BLaER1 (cell line): Measurements from ENCODE around the gene DEPDC5.
"Not testable (repeated sequence)": the region's sequence is repeated elsewhere in the genome, so short reads cannot be mapped to it uniquely, and the experiment has no call there.

Experiments used
- H3K27ac ChIP-seq: shearing (Covaris generic); formaldehyde crosslinking; 2 replicates; pipeline ENCODE4 v1.8.1; 2022
- H3K27me3 ChIP-seq: shearing (Covaris generic); formaldehyde crosslinking; 2 replicates; pipeline ENCODE4 v1.8.1; 2022
- H3K36me3 ChIP-seq: shearing (Covaris generic); formaldehyde crosslinking; 2 replicates; pipeline ENCODE4 v1.8.1; 2022
- H3K4me1 ChIP-seq: shearing (Covaris generic); formaldehyde crosslinking; 2 replicates; pipeline ENCODE4 v1.8.1; 2022
- H3K4me2 ChIP-seq: shearing (Covaris generic); formaldehyde crosslinking; 2 replicates; pipeline ENCODE4 v1.8.1; 2022
- H3K4me3 ChIP-seq: shearing (Covaris generic); formaldehyde crosslinking; 2 replicates; pipeline ENCODE4 v1.8.1; 2022
- H3K9ac ChIP-seq: shearing (Covaris generic); formaldehyde crosslinking; 2 replicates; pipeline ENCODE4 v1.8.1; 2022
- H3K9me3 ChIP-seq: shearing (Covaris generic); formaldehyde crosslinking; 2 replicates; pipeline ENCODE4 v1.8.1; 2022
- H4K20me1 ChIP-seq: shearing (Covaris generic); formaldehyde crosslinking; 2 replicates; pipeline ENCODE4 v1.8.1; 2022
- Cebpa-rat ChIP-seq: shearing (Covaris generic); IDR thresholded peaks from 2 replicates; pipeline ENCODE4 v1.8.1; 2022

DEPDC5 gene

GRCh38 chr22:31812977-31813605, 59.3 kb downstream of the DEPDC5 start:
- Histone ChIP-seq H3K36me3 (peaks cover 97% of the 10 kb centered on the region), H3K9ac (0 out of 2 replicates have a peak overlapping the region, but pooled peaks have one; percentile 7), H3K4me1 (peaks cover 11% of the 10 kb centered on the region), H3K27ac (no peak overlapping the region), H3K4me3 (no peak overlapping the region), H3K4me2 (0 out of 2 replicates have a peak overlapping the region, but pooled peaks have one; percentile 4), H3K27me3 (no peaks in the 10 kb centered on the region), H3K9me3 (no peaks in the 10 kb centered on the region), H4K20me1 (no peaks in the 10 kb centered on the region)
- no peak for TF ChIP-seq Cebpa-rat

DNA sequence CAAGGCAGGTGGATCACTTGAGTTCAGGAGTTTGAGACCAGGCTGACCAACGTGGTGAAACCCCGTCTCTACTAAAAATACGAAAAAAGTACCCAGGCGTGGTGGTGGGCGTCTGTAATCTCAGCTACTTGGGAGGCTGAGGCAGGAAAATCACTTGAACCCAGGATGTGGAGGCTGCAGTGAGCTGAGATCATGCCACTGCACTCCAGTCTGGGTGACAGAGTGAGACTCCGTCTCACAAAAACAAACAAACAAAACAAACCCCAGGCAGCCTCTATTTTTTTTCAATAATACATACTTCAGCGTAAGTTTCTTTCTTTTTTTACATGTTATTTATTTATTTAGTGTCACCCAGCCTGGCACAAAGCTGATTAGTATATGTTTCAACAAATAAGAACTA, 60.1 kb downstream of the DEPDC5 start:
- H3K9ac ChIP-seq, H3K27me3 ChIP-seq, H3K9me3 ChIP-seq, H3K4me3 ChIP-seq, H4K20me1 ChIP-seq, H3K27ac ChIP-seq, H3K4me2 ChIP-seq: not testable (repeated sequence)
- Histone ChIP-seq H3K4me1 (peaks cover 19% of the 10 kb centered on the region), H3K36me3 (peaks cover 97% of the 10 kb centered on the region)

GRCh38 chr22:31814942-31815341, 61.1 kb downstream of the DEPDC5 start:
- Histone ChIP-seq H3K4me1 (peaks cover 21% of the 10 kb centered on the region), H3K9me3 (no peaks in the 10 kb centered on the region), H3K27ac (no peak overlapping the region), H3K27me3 (no peaks in the 10 kb centered on the region), H3K4me2 (no peak overlapping the region), H3K36me3 (peaks cover 97% of the 10 kb centered on the region), H3K9ac (no peak overlapping the region), H4K20me1 (no peaks in the 10 kb centered on the region), H3K4me3 (no peak overlapping the region)
- TF ChIP-seq Cebpa-rat, result no peak

DNA sequence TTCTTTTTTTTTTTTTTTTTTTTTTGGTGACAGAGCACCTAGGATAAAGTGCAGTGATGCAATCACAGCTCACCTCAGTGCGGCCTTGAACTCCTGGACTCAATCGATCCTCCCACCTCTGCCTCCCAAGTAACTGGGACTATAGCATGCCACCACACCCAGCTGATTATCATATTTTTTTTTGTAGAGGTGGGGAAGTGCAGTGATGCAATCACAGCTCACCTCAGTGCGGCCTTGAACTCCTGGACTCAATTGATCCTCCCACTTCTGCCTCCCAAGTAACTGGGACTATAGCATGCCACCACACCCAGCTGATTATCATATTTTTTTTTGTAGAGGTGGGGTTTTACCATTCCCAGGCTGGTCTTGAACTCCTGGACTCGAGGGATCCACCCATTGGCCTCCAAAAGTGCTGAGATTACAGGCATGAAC, 61.6 kb downstream of the DEPDC5 start:
- not testable (repeated sequence) for H3K27me3 ChIP-seq, H3K9me3 ChIP-seq, H3K4me3 ChIP-seq, H3K27ac ChIP-seq, H3K4me2 ChIP-seq, H3K9ac ChIP-seq, H4K20me1 ChIP-seq
- Histone ChIP-seq H3K36me3 (peaks cover 97% of the 10 kb centered on the region), H3K4me1 (peaks cover 21% of the 10 kb centered on the region)

DNA sequence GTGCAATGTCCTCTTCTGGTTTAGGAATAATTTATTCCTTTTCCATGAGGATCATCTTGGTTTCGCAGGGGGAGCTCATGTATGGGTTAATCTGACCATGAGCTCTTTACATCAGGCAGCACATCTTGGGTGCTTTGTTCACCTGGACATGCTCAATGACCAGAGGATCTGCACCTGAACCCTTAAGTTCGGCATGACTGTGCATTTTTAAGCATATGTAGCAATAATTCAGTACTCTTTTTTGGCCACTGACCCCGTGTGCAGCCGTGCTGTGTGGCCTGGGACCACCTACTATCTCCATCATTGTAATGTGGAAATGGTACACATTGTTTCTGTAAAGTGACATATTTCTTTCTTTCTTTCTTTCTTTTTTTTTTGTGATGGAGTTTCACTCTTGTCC, 62.9 kb downstream of the DEPDC5 start:
- Histone ChIP-seq H3K4me1 (peaks cover 21% of the 10 kb centered on the region), H3K36me3 (peaks cover 97% of the 10 kb centered on the region), H3K27ac (no peak overlapping the region), H4K20me1 (no peaks in the 10 kb centered on the region), H3K4me2 (no peak overlapping the region), H3K9me3 (no peaks in the 10 kb centered on the region), H3K27me3 (no peaks in the 10 kb centered on the region), H3K4me3 (no peak overlapping the region), H3K9ac (no peak overlapping the region)
- no peak for TF ChIP-seq Cebpa-rat

GRCh38 chr22:31818481-31819392, 64.9 kb downstream of the DEPDC5 start:
- Histone ChIP-seq H3K4me2 (peak overlapping the region; percentile 39), H4K20me1 (no peaks in the 10 kb centered on the region), H3K9ac (no peak overlapping the region), H3K4me3 (no peak overlapping the region), H3K36me3 (peaks cover 99% of the 10 kb centered on the region), H3K27me3 (no peaks in the 10 kb centered on the region), H3K4me1 (peaks cover 14% of the 10 kb centered on the region), H3K9me3 (no peaks in the 10 kb centered on the region), H3K27ac (no peak overlapping the region)
- TF ChIP-seq Cebpa-rat, result no peak

DNA sequence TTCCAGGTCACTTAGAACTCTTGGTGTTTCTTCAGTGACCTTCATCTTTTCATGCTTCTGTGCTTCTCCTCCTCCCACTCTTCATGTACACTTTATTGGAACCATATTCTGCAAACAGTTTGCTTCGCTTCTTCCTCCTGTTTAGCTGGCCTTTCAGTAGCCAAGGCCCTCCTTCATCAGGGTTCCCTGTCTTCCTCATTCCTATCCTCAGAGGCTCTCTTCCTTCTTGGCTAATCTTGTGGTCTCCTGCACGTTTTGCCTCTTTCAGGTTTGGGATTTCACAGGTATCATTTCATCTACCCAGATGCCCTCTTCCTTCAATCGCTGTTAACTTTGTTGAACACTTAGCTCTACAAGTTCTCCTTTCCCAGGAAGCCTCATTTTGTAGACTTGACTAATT, 66.8 kb downstream of the DEPDC5 start:
- Histone ChIP-seq H3K27me3 (no peaks in the 10 kb centered on the region), H3K4me2 (no peak overlapping the region), H3K9me3 (no peaks in the 10 kb centered on the region), H3K4me3 (no peak overlapping the region), H3K36me3 (peaks cover 97% of the 10 kb centered on the region), H4K20me1 (no peaks in the 10 kb centered on the region), H3K27ac (no peak overlapping the region), H3K4me1 (peaks cover 14% of the 10 kb centered on the region), H3K9ac (no peak overlapping the region)
- TF ChIP-seq Cebpa-rat, result no peak

GRCh38 chr22:31821572-31821971, 67.8 kb downstream of the DEPDC5 start:
- H3K36me3 ChIP-seq, result peaks cover 97% of the 10 kb centered on the region
- H4K20me1 ChIP-seq, result no peaks in the 10 kb centered on the region

DNA sequence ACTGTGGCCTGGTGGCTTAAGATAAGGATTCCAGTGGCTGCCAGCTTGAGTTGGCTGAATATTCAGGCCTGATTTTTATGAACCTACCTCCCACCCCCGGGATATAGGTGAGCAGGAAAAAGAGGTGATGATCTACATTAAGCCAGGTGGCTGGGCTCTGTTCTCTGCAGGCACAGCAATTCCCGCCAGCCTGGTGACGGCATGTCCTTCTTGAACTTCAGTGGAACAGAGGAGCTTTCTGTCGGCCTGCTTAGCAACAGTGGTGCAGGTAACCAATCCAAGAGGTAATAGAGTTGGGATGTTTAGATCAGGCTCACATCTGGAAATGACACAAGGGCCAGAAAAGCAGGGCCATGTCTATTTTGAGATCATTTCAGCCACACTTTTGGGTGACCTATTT, 68.7 kb downstream of the DEPDC5 start:
- no peaks in the 10 kb centered on the region for H3K9me3 ChIP-seq
- peaks cover 15% of the 10 kb centered on the region for H3K4me1 ChIP-seq
- TF ChIP-seq Cebpa-rat, result no peak
- H3K36me3 ChIP-seq, result peaks cover 97% of the 10 kb centered on the region
- no peak overlapping the region for H3K27ac ChIP-seq
- no peak overlapping the region for H3K9ac ChIP-seq
- no peaks in the 10 kb centered on the region for H4K20me1 ChIP-seq
- H3K4me3 ChIP-seq, result no peak overlapping the region
- no peaks in the 10 kb centered on the region for H3K27me3 ChIP-seq
- no peak overlapping the region for H3K4me2 ChIP-seq

More at GRCh38 chr22:31821572-31821971, 67.8 kb downstream of the DEPDC5 start:
- Histone ChIP-seq H3K4me3 (no peak overlapping the region), H3K27me3 (no peaks in the 10 kb centered on the region), H3K4me2 (no peak overlapping the region), H3K9ac (no peak overlapping the region), H3K9me3 (no peaks in the 10 kb centered on the region), H3K4me1 (peaks cover 14% of the 10 kb centered on the region), H3K27ac (no peak overlapping the region)
- no peak for TF ChIP-seq Cebpa-rat

DNA sequence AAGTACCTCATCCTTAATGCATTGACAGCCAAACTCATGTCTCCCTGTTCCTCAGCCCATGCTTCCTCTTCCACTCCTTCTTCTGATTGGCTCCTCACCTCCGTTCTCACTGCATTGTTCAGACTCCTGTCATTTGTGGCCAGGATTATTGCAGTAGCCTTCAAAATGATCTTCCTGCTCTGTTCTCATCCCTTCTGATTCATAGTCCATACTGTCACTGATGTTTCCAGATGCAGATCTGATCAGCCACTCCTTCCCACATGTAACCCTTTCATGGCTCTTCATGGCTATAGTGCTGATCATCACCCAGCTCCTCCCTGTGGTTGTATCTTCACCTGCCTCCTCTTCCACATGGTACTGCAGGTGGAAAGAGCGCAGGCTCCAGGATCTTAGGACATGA, 71.7 kb downstream of the DEPDC5 start:
- no peak overlapping the region for H3K4me2 ChIP-seq
- peaks cover 27% of the 10 kb centered on the region for H3K4me1 ChIP-seq
- H3K27ac ChIP-seq, result no peak overlapping the region
- H3K36me3 ChIP-seq, result peaks cover 91% of the 10 kb centered on the region
- no peak for TF ChIP-seq Cebpa-rat
- no peaks in the 10 kb centered on the region for H4K20me1 ChIP-seq
- no peaks in the 10 kb centered on the region for H3K9me3 ChIP-seq
- no peak overlapping the region for H3K9ac ChIP-seq
- H3K27me3 ChIP-seq, result no peaks in the 10 kb centered on the region
- no peak overlapping the region for H3K4me3 ChIP-seq
